ENCODE data around the gene SYPL1.

The SYPL1 gene

DNA sequence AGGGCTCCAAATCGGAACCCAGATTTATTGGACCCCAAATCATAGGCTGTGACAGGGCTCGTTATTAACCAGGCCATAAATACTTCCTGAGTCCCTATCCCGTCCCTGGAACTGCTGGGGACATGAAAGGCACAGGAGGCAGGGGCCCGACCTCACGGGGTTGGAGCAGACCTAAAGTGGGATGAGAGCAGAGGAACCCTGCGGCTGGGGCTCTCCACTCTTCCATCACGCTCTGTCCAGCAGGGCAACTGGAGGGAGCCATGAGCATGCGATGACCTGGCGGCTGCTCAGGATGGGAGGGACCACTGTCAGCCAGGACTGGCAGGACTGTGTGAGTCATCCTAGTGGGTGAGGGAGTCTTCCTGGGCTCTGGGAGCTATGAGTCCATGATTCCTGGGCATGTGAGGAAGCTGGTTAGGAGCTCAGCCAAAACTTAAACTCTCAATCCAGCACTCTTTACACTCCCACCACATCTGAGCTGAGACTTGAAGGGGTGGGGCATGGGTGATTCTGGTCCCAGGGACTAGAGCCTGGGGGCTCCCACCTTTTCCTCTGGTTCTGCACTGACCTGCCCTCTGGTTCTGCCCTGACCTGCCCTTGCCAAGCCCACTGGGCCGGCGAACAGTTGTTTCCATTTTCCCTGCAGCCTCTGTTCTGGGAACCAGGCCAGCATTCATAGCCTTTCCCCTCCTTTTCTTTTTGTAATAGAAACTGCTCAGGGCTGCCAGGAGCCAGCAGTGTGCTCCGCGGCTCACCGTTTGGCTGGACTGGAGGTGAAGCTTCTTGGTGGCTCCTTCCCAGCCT is 47.1 kb downstream of the SYPL1 start (continued):
- TF ChIP-seq, protein P1, sequence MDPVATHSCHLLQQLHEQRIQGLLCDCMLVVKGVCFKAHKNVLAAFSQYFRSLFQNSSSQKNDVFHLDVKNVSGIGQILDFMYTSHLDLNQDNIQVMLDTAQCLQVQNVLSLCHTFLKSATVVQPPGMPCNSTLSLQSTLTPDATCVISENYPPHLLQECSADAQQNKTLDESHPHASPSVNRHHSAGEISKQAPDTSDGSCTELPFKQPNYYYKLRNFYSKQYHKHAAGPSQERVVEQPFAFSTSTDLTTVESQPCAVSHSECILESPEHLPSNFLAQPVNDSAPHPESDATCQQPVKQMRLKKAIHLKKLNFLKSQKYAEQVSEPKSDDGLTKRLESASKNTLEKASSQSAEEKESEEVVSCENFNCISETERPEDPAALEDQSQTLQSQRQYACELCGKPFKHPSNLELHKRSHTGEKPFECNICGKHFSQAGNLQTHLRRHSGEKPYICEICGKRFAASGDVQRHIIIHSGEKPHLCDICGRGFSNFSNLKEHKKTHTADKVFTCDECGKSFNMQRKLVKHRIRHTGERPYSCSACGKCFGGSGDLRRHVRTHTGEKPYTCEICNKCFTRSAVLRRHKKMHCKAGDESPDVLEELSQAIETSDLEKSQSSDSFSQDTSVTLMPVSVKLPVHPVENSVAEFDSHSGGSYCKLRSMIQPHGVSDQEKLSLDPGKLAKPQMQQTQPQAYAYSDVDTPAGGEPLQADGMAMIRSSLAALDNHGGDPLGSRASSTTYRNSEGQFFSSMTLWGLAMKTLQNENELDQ (tag by site-specific recombination; IDR thresholded peaks at IDR 0.05; ENCODE audit: low read depth) = no peak
- TF ChIP-seq, protein P2, sequence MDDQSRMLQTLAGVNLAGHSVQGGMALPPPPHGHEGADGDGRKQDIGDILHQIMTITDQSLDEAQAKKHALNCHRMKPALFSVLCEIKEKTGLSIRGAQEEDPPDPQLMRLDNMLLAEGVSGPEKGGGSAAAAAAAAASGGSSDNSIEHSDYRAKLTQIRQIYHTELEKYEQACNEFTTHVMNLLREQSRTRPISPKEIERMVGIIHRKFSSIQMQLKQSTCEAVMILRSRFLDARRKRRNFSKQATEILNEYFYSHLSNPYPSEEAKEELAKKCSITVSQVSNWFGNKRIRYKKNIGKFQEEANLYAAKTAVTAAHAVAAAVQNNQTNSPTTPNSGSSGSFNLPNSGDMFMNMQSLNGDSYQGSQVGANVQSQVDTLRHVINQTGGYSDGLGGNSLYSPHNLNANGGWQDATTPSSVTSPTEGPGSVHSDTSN (CRISPR knock-in tag; IDR thresholded peaks at IDR 0.05) = no peak
- TF ChIP-seq ZNF335 (tag by site-specific recombination; conservative IDR thresholded peaks at IDR 0.05) (no peak), ZNF544 (tag by site-specific recombination; IDR thresholded peaks at IDR 0.05) (no peak), ZNF221 (tag by site-specific recombination; IDR thresholded peaks at IDR 0.05; ENCODE audit: borderline replicate concordance) (no peak), ZNF560 (tag by site-specific recombination; IDR thresholded peaks at IDR 0.05; ENCODE audit: borderline replicate concordance) (no peak), SP3 (tag by site-specific recombination; IDR thresholded peaks at IDR 0.05) (peak; percentile 36; the same call in 1 of the 2 replicates), ZSCAN23 (tag by site-specific recombination; IDR thresholded peaks at IDR 0.05) (no peak), GLIS2 (tag by site-specific recombination; IDR thresholded peaks at IDR 0.05) (0 out of 2 replicates have a peak, but pooled peaks have one; percentile 28), ZIC2 (tag by site-specific recombination; IDR thresholded peaks at IDR 0.05) (peak; percentile 100)
- TF ChIP-seq, protein P3, sequence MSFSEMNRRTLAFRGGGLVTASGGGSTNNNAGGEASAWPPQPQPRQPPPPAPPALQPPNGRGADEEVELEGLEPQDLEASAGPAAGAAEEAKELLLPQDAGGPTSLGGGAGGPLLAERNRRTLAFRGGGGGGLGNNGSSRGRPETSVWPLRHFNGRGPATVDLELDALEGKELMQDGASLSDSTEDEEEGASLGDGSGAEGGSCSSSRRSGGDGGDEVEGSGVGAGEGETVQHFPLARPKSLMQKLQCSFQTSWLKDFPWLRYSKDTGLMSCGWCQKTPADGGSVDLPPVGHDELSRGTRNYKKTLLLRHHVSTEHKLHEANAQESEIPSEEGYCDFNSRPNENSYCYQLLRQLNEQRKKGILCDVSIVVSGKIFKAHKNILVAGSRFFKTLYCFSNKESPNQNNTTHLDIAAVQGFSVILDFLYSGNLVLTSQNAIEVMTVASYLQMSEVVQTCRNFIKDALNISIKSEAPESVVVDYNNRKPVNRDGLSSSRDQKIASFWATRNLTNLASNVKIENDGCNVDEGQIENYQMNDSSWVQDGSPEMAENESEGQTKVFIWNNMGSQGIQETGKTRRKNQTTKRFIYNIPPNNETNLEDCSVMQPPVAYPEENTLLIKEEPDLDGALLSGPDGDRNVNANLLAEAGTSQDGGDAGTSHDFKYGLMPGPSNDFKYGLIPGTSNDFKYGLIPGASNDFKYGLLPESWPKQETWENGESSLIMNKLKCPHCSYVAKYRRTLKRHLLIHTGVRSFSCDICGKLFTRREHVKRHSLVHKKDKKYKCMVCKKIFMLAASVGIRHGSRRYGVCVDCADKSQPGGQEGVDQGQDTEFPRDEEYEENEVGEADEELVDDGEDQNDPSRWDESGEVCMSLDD (tag by site-specific recombination; IDR thresholded peaks at IDR 0.05) = no peak
- TF ChIP-seq, protein P4, sequence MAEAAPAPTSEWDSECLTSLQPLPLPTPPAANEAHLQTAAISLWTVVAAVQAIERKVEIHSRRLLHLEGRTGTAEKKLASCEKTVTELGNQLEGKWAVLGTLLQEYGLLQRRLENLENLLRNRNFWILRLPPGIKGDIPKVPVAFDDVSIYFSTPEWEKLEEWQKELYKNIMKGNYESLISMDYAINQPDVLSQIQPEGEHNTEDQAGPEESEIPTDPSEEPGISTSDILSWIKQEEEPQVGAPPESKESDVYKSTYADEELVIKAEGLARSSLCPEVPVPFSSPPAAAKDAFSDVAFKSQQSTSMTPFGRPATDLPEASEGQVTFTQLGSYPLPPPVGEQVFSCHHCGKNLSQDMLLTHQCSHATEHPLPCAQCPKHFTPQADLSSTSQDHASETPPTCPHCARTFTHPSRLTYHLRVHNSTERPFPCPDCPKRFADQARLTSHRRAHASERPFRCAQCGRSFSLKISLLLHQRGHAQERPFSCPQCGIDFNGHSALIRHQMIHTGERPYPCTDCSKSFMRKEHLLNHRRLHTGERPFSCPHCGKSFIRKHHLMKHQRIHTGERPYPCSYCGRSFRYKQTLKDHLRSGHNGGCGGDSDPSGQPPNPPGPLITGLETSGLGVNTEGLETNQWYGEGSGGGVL (tag by site-specific recombination; IDR thresholded peaks at IDR 0.05) = no peak
- TF ChIP-seq, protein P5, sequence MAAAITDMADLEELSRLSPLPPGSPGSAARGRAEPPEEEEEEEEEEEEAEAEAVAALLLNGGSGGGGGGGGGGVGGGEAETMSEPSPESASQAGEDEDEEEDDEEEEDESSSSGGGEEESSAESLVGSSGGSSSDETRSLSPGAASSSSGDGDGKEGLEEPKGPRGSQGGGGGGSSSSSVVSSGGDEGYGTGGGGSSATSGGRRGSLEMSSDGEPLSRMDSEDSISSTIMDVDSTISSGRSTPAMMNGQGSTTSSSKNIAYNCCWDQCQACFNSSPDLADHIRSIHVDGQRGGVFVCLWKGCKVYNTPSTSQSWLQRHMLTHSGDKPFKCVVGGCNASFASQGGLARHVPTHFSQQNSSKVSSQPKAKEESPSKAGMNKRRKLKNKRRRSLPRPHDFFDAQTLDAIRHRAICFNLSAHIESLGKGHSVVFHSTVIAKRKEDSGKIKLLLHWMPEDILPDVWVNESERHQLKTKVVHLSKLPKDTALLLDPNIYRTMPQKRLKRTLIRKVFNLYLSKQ (tag by site-specific recombination; IDR thresholded peaks at IDR 0.05; ENCODE audit: borderline replicate concordance) = no peak
- TF ChIP-seq, protein P6, sequence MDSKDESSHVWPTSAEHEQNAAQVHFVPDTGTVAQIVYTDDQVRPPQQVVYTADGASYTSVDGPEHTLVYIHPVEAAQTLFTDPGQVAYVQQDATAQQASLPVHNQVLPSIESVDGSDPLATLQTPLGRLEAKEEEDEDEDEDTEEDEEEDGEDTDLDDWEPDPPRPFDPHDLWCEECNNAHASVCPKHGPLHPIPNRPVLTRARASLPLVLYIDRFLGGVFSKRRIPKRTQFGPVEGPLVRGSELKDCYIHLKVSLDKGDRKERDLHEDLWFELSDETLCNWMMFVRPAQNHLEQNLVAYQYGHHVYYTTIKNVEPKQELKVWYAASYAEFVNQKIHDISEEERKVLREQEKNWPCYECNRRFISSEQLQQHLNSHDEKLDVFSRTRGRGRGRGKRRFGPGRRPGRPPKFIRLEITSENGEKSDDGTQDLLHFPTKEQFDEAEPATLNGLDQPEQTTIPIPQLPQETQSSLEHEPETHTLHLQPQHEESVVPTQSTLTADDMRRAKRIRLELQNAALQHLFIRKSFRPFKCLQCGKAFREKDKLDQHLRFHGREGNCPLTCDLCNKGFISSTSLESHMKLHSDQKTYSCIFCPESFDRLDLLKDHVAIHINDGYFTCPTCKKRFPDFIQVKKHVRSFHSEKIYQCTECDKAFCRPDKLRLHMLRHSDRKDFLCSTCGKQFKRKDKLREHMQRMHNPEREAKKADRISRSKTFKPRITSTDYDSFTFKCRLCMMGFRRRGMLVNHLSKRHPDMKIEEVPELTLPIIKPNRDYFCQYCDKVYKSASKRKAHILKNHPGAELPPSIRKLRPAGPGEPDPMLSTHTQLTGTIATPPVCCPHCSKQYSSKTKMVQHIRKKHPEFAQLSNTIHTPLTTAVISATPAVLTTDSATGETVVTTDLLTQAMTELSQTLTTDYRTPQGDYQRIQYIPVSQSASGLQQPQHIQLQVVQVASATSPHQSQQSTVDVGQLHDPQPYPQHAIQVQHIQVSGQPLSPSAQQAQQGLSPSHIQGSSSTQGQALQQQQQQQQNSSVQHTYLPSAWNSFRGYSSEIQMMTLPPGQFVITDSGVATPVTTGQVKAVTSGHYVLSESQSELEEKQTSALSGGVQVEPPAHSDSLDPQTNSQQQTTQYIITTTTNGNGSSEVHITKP (tag by site-specific recombination; IDR thresholded peaks at IDR 0.05) = peak; percentile 91

Measured in HEK293 (cell line).